ENCODE data around the gene TMEM248. TPM values are rescaled to one million over a fixed set of nuclear protein-coding genes. Genes with fewer than 3 reads are reported as not detected.

TMEM248 gene
- total and polyA plus RNA-seq, 2 donors (not counting 3 experiments of a cell fraction or from before 2014, with no cell fraction given), result 107 to 220 TPM

DNA sequence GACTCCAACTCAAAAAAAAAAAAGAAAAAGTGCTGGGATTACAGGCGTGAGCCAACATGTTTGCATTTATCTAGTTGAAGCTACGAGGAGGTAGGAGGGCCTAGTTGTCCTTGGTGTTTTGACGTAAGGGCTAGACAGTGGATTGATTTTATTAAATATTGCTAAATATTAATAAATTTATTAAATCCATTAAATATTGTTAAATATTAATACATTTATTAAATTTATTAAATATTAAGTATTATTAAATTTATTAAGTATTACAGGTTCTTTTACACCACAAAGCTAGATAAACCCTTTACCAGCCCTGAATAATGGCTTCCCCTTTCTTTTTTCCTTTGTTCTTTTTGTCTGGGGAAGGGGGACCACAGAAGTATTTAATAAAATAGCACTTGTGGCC, 47.5 kb upstream of the TMEM248 start:
- intact Hi-C loops (cut with micrococcal nuclease), result no loop called here
- Histone ChIP-seq H3K36me3 (ENCODE audit: control insufficient read depth in 2 of 2, extremely low read depth in 1 of 2, insufficient read depth in 2 of 2, low read length in 2 of 2) (no peaks in the 10 kb centered on the region), H2AFZ (ENCODE audit: low read depth, low read length) (no peak overlapping the region), H3K79me2 (ENCODE audit: control insufficient read depth, insufficient read depth, low read length) (no peaks in the 10 kb centered on the region), H3K9ac (replicated peaks; ENCODE audit: extremely low read depth, insufficient read depth, low read length) (no peak overlapping the region), H3K4me3 (replicated peaks in 1 of 3; ENCODE audit: insufficient read depth in 1 of 3, low read depth in 1 of 3, low read length in 3 of 3) (no peak overlapping the region), H3K9me3 (replicated peaks; ENCODE audit: control insufficient read depth, insufficient read depth, low read length) (no peaks in the 10 kb centered on the region), H4K20me1 (replicated peaks; ENCODE audit: control insufficient read depth, extremely low read depth, insufficient read depth, low read length) (no peaks in the 10 kb centered on the region), H3K4me1 (ENCODE audit: control insufficient read depth, extremely low read depth, insufficient read depth, low read length) (no peaks in the 10 kb centered on the region), H3K27me3 (ENCODE audit: control insufficient read depth in 2 of 2, insufficient read depth in 2 of 2, low read length in 2 of 2) (no peaks in the 10 kb centered on the region), H3K9me1 (replicated peaks; ENCODE audit: control insufficient read depth, extremely low read depth, insufficient read depth, low read length) (no peaks in the 10 kb centered on the region), H3K4me2 (ENCODE audit: insufficient read depth, low read length) (no peak overlapping the region), H3K27ac (ENCODE audit: insufficient read depth, low read depth, low read length) (no peak overlapping the region)
- DNase-seq (ENCODE audit: low read depth, low spot score), result no peak
- ChIA-PET POLR2A (no interaction called here), CTCF (no interaction called here)
- BruUV-seq (replicated peaks), result no TSS peak
- TF ChIP-seq, protein P1, sequence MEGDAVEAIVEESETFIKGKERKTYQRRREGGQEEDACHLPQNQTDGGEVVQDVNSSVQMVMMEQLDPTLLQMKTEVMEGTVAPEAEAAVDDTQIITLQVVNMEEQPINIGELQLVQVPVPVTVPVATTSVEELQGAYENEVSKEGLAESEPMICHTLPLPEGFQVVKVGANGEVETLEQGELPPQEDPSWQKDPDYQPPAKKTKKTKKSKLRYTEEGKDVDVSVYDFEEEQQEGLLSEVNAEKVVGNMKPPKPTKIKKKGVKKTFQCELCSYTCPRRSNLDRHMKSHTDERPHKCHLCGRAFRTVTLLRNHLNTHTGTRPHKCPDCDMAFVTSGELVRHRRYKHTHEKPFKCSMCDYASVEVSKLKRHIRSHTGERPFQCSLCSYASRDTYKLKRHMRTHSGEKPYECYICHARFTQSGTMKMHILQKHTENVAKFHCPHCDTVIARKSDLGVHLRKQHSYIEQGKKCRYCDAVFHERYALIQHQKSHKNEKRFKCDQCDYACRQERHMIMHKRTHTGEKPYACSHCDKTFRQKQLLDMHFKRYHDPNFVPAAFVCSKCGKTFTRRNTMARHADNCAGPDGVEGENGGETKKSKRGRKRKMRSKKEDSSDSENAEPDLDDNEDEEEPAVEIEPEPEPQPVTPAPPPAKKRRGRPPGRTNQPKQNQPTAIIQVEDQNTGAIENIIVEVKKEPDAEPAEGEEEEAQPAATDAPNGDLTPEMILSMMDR (IDR thresholded peaks at IDR 0.05; ENCODE audit: extremely low read depth in 1 of 2, insufficient read depth in 1 of 2, low read depth in 1 of 2, low read length in 2 of 2), result no peak
- TF ChIP-seq, protein P2, sequence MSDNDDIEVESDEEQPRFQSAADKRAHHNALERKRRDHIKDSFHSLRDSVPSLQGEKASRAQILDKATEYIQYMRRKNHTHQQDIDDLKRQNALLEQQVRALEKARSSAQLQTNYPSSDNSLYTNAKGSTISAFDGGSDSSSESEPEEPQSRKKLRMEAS (IDR thresholded peaks at IDR 0.05; ENCODE audit: insufficient read depth, insufficient read length), result no peak
- TF ChIP-seq EZH2 (IDR thresholded peaks at IDR 0.05; ENCODE audit: borderline replicate concordance, low read depth, low read length, severe bottlenecking) (no peak), FOS (IDR thresholded peaks at IDR 0.05; ENCODE audit: borderline replicate concordance, insufficient read depth, low read length) (no peak), MYC (IDR thresholded peaks at IDR 0.05; ENCODE audit: low read depth, low read length) (no peak), GATA2 (IDR thresholded peaks at IDR 0.05; ENCODE audit: insufficient read depth, insufficient read length, low read depth, low read length) (no peak), POLR2AphosphoS5 (IDR thresholded peaks at IDR 0.05; ENCODE audit: insufficient read depth, low read depth, low read length) (no peak), JUN (IDR thresholded peaks at IDR 0.05; ENCODE audit: borderline replicate concordance, insufficient read depth, insufficient read length, low read depth) (no peak)
- FAIRE-seq, result no peak
- dilution Hi-C loops (cut with MboI; ENCODE audit: extremely low pct_ligation_motif_present, low sequenced_read_pairs), result no loop called here
